ENCODE data around the gene MYH8.

Gene MYH8

GRCh38 chr17:10380631-10381408 is 40.9 kb downstream of the MYH8 start:
- DNase-seq (ENCODE audit: low read depth) = no peak

DNA sequence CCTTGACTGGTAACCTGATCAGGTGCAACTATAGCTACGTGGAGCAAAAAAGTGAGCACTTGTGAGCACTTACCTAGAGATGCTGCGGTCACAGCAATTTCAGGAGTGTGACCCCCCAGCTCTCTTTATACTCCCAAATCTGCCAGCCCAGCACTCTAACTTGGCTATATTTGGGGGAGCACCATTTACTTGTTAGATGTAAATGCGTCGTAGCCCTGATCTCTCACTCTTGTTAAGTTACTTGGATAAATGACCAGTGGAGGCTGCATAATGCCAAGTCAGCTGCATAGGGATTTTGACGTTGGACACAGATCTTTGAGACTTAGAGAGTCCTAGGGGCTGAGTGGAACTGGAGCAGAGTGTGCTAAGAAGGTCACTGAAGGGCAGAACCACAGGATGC is 48.8 kb downstream of the MYH8 start, which contains the start of gene MYH13:
TSS of gene MYH13 (minus strand) at position 101 of the 400 bp plus-strand sequence. CDS start 8,476 bp downstream, outside the sequence.
- DNase-seq (ENCODE audit: low read depth) = no peak

DNA sequence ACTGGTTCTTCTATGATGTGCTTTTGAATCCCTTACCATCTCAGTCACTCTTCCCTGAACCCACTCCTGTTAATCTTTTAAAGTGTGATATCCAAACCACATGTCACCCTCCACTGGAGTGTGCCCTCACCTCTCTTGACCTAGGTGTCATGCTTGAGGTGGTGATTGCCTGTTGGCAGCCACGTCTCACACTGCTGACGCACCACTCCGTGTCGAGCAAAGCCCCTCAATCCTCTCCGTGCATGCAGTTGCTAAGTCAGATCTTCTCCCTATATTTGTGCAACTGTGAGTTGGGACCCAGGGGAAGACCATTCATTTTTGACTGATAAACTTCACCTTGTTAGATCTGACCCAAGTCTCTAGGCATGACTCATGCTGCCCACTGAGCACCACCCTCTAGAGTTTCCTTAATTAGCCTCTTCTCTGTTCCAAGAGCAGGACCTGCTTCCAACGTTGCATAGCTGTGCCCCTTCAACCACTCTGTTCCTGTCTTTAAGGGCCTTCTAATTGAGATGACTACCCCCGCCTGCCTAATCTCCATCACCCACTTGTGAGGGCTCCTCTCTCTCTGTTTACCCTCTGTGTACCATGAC is 51.6 kb downstream of the MYH8 start:
- no peak for DNase-seq (ENCODE audit: low read depth)

- DNase-seq (ENCODE audit: low read depth) = no peak
Measured at GRCh38 chr17:10369239-10369638, 52.5 kb downstream of the MYH8 start.

- no peak for DNase-seq (ENCODE audit: low read depth)
Measured at GRCh38 chr17:10368561-10368960, 53.2 kb downstream of the MYH8 start.

DNA sequence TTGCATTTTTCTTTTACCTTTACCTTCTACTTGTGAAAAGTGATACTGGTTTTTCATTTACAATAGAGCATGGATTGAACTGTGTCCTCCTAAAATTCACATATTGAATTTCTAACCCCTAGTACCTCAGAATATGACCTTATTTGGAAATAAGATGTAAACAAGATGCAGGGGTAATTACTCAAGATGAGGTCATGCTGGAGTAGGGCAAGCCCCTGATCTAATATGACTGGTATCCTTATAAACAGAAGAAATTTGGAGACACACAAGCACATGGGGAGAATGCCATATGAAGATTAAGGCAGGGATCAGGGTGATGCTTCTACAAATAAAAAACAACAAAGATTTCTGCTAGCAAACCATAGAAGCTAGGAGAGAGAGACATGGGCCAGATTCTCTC is 61.2 kb downstream of the MYH8 start:
- DNase-seq (ENCODE audit: low read depth) = no peak

DNA sequence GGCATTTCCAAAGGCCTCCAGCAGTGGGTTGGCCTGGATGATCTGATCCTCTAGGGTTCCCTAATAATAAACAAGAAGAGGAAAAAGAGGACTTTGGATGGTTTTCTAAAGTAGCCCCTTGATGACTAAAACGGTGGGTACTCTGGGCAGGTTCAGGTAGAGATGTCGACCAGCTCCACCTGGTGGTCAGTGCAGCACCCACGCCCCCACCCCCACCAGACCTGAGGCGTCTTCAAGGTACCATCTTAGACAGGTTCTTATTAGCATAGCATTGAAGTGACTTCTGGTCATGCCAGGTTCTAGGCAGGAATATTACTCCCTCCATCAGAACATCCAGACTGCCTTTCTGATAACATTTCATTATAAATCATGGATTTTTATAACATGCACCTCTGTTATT is 64.0 kb downstream of the MYH8 start:
- no peak for DNase-seq (ENCODE audit: low read depth)

GRCh38 chr17:10354651-10355050 is 67.1 kb downstream of the MYH8 start:
- DNase-seq (ENCODE audit: low read depth) = no peak

DNA sequence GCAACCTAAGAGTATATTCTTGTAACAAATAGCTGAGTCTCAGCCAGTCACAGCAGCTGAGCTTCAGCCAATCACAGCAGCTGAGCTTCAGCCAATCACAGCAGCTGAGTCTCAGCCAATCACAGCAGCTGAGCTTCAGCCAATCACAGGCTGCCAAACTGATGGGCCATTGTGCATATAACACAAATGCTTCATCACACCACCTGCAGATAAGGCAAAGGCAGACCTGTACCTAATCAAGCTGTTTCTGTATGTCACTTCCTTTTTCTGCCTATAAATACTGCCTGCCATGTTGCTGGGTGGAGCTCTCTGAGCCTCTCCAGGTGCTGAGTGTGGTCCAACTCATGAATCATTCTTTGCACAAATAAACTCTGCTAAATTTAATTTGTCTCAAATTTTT is 68.9 kb downstream of the MYH8 start:
- no peak for DNase-seq (ENCODE audit: low read depth)

DNA sequence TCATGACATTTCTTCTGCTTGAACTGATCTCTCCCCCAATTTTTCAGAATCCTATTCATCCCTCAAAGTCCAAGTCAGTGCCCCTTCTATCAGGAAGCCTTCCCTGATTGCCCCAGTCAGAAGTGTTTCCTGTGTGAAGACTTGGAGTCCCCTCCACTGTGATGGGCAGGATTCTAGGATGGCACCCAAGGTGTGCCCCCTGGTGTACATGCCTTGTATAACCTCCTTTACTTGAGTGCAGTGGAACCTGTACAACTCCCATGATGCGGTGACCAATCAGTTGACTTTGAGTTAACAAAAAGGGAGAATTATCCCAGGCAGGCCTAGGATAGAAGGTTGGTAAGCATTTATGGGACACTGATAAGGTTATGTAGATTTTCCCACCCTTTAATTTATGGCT is 72.3 kb downstream of the MYH8 start:
- DNase-seq (ENCODE audit: low read depth) = no peak

DNA sequence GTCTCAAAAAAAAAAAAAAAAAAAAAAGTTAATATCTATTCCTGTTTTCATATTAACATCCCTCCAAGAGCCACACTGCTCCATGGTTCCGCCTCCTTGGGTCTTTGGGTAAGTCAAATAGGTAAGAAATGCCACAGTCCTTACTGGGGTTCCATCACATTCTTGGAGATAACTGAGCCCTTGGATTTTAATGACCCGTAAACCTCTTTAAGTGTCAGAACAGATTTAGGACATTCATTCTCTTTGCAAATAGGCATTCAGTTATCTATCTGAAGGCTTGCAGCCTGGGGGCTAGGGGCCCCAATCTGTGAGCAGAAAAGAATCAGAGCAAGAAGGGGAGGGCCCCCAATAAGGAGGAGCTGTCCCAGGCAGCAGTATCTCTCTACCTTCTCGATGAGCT is 76.9 kb downstream of the MYH8 start:
- DNase-seq (ENCODE audit: low read depth) = no peak

Data from fibroblast of gingiva (primary cell).